GM15510 (cell line): ENCODE measurements around the gene ZP1.

Experiments
- POLR2A ChIP-seq: IDR thresholded peaks from 3 replicates; pipeline ENCODE4 v1.6.1; 2011; ENCODE audit warnings: borderline replicate concordance; ENCODE audit not compliant: insufficient read length; ENCODE audit errors: extremely low read depth

The ZP1 gene

GRCh38 chr11:60924110-60924905 is 57.0 kb downstream of the ZP1 start, which contains the start of gene TMEM132A:
Gene TMEM132A, plus strand, starts transcription at chr11:60924460. Its CDS starts 174 bp downstream, at chr11:60924634.
- TF ChIP-seq POLR2A, result no peak
